ENCODE data around the gene HRCT1.

HRCT1 gene

GRCh38 chr9:35945341-35946018, 39.5 kb downstream of the HRCT1 start:
- peak; percentile 90 for DNase-seq

- DNase-seq = no peak
Observed at GRCh38 chr9:35948451-35948850, 42.4 kb downstream of the HRCT1 start.

GRCh38 chr9:35948901-35949318, 42.9 kb downstream of the HRCT1 start:
- DNase-seq = no peak

- DNase-seq = peak; percentile 77
Observed at GRCh38 chr9:35951736-35952135, 45.7 kb downstream of the HRCT1 start.

- DNase-seq = no peak
Observed at GRCh38 chr9:35952526-35953191, 46.7 kb downstream of the HRCT1 start.

GRCh38 chr9:35954942-35955546, 49.0 kb downstream of the HRCT1 start:
- DNase-seq = peak; percentile 78

GRCh38 chr9:35956651-35957050, 50.6 kb downstream of the HRCT1 start:
- peak; percentile 69 for DNase-seq
